ENCODE results near the gene RCAN2.

The RCAN2 gene

GRCh38 chr6:46491201-46491627 lies at the start of gene RCAN2:
TSS of gene RCAN2 (minus strand) at chr6:46491449.
- peak; percentile 12 to 75 for DNase-seq

GRCh38 chr6:46539866-46540265 lies 48.6 kb upstream of the RCAN2 start:
- no peak for DNase-seq

- DNase-seq: no peak
Measured at GRCh38 chr6:46538800-46539480, 47.7 kb upstream of the RCAN2 start.

- no peak for DNase-seq
Measured at GRCh38 chr6:46530896-46531295, 39.6 kb upstream of the RCAN2 start.

GRCh38 chr6:46528961-46529750 lies 37.9 kb upstream of the RCAN2 start:
- no peak for DNase-seq

GRCh38 chr6:46526607-46527006 lies 35.4 kb upstream of the RCAN2 start:
- no peak for DNase-seq

GRCh38 chr6:46525583-46525982 lies 34.3 kb upstream of the RCAN2 start:
- no peak for DNase-seq

- DNase-seq: no peak
Measured at GRCh38 chr6:46521464-46521971, 30.3 kb upstream of the RCAN2 start.

GRCh38 chr6:46517202-46517601 lies 26.0 kb upstream of the RCAN2 start:
- DNase-seq: no peak

GRCh38 chr6:46513533-46513932 lies 22.3 kb upstream of the RCAN2 start:
- no peak for DNase-seq

- no peak for DNase-seq
Measured at GRCh38 chr6:46511320-46511719, 20.1 kb upstream of the RCAN2 start.

GRCh38 chr6:46510651-46511050 lies 19.4 kb upstream of the RCAN2 start:
- peak; percentile 6 to 77 for DNase-seq

GRCh38 chr6:46509981-46510510 lies 18.8 kb upstream of the RCAN2 start:
- peak in 1 of 2 donors; percentile 35 for DNase-seq

- no peak for DNase-seq
Measured at GRCh38 chr6:46509063-46509462, 17.8 kb upstream of the RCAN2 start.

GRCh38 chr6:46507426-46507825 lies 16.2 kb upstream of the RCAN2 start:
- DNase-seq: no peak

- no peak for DNase-seq
Measured at GRCh38 chr6:46505693-46506512, 14.7 kb upstream of the RCAN2 start.

GRCh38 chr6:46504242-46504641 lies 13.0 kb upstream of the RCAN2 start:
- no peak for DNase-seq

GRCh38 chr6:46502486-46503119 lies 11.4 kb upstream of the RCAN2 start:
- DNase-seq: no peak

- no peak for DNase-seq
Measured at GRCh38 chr6:46501136-46502089, 10.2 kb upstream of the RCAN2 start.

- no peak for DNase-seq
Measured at GRCh38 chr6:46500382-46500781, 9.1 kb upstream of the RCAN2 start.
